ENCODE results near the gene CIRBP.

The CIRBP gene

DNA sequence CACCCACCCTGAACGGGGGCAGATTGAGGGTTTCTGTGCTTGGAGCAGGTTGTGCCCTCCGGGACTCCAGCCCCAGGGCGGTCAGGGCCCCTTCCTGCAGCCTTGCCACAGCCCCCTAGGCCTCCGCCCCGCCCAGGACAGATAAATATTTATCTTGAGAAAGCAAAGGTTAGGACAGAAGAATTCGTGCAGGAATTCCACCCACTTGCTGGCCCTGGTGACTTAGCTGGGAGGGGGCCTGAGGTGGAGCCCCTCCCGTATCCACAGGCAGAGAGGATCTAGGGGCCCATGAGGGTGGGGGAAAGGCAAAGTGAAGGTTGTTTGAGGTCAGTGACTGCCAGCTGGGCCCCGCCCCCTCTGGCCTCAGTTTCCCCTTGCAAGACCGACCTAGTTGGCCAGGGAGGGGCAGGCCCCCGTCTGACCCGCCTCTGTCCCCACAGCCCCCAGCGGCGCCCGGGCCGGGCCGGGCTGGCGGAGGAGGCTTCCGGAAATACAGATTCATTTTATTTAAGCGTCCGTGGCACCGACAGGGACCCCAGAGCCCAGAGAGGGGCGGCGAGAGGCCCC is 15.5 kb upstream of the CIRBP start:
- no peak for TF ChIP-seq GATA3 (IDR thresholded peaks at IDR 0.05; ENCODE audit: low read depth, low read length)
- TF ChIP-seq GATA2 (IDR thresholded peaks at IDR 0.05; ENCODE audit: low read depth, low read length), result no peak

DNA sequence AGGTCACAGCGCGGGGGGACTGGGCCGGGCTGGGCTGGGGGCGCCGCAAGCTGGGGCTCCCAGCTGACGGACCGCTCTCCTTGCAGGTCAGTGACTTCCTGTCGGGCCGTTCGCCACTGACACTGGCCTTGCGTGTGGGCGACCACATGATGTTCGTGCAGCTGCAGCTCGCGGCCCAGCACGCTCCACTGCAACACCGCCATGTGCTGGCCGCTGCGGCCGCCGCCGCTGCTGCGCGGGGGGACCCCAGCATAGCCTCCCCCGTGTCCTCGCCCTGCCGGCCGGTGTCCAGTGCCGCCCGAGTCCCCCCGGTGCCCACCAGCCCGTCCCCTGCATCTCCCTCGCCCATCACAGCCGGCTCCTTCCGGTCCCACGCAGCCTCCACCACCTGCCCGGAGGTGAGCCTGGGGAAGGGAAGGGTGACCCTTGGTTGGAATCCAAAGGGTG is 15.0 kb upstream of the CIRBP start:
- TF ChIP-seq GATA3 (IDR thresholded peaks at IDR 0.05; ENCODE audit: low read depth, low read length), result no peak
- no peak for TF ChIP-seq GATA2 (IDR thresholded peaks at IDR 0.05; ENCODE audit: low read depth, low read length)

DNA sequence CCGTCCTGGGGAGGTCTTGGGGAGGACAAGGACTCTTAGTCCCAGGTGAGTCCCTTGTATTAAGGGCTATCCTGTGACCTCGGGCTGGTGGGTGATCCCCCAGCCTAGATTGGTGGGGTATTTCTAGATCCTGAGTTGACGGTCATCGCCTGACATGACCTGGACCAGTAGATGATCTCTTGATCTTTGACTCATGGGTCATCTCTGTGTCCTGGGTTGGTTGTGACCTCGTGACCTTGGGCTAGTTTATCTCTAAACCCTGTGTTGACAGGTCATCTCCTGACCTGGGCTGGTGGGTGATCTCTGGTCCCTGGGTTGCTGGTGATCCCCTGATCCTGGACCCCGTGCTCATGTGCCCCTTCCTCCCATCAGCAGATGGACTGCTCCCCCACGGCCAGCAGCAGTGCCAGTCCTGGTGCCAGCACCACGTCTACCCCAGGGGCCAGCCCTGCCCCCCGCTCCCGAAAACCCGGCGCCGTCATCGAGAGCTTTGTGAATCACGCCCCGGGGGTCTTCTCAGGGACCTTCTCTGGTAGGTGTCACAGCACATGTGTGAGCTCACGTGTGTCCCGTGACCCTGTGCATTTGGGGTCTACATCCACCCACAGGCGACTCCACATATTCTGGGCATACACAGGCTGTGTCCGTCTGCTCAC is 14.5 kb upstream of the CIRBP start:
- TF ChIP-seq GATA2 (IDR thresholded peaks at IDR 0.05; ENCODE audit: low read depth, low read length) (no peak), GATA3 (IDR thresholded peaks at IDR 0.05; ENCODE audit: low read depth, low read length) (no peak)

DNA sequence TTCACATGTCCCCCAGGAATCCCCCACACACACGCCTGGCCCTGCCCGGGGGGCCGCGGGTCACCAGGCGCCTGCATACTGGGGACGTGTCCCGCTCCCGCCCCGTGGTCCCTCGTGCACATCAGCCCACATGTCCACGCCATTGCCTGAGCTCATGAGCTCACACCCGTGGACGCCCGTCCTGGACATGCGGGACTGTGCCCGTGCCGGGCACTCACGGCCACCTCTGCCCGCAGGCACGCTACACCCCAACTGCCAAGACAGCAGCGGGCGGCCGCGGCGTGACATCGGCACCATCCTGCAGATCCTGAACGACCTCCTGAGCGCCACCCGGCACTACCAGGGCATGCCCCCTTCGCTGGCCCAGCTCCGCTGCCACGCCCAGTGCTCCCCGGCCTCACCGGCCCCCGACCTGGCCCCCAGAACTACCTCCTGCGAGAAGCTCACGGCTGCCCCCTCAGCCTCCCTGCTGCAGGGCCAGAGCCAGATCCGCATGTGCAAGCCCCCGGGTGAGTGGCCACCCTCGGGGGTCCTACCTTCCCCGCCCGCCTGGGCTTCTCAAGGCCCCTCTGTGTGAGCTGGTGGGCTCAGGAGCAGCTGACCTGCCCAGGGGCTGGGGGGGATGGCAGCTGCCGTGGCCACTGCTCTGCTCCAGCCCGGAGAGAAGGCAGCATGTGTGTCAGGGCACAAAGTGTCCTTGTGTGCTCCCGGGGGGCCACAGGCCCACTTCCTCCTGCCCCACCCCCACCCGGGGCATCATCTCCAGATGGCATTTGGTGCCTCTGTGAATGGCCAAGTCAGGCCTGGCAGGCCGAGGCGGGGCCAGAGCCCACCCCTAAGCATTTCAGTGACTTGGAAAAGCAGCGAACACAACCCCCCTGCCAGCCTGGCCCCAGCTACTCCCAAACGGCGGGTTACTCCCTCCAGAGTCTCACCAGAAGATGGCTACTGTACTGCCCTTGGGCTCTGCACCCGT is 13.7 kb upstream of the CIRBP start:
- no peak for TF ChIP-seq GATA2 (IDR thresholded peaks at IDR 0.05; ENCODE audit: low read depth, low read length)
- TF ChIP-seq GATA3 (IDR thresholded peaks at IDR 0.05; ENCODE audit: low read depth, low read length), result no peak

DNA sequence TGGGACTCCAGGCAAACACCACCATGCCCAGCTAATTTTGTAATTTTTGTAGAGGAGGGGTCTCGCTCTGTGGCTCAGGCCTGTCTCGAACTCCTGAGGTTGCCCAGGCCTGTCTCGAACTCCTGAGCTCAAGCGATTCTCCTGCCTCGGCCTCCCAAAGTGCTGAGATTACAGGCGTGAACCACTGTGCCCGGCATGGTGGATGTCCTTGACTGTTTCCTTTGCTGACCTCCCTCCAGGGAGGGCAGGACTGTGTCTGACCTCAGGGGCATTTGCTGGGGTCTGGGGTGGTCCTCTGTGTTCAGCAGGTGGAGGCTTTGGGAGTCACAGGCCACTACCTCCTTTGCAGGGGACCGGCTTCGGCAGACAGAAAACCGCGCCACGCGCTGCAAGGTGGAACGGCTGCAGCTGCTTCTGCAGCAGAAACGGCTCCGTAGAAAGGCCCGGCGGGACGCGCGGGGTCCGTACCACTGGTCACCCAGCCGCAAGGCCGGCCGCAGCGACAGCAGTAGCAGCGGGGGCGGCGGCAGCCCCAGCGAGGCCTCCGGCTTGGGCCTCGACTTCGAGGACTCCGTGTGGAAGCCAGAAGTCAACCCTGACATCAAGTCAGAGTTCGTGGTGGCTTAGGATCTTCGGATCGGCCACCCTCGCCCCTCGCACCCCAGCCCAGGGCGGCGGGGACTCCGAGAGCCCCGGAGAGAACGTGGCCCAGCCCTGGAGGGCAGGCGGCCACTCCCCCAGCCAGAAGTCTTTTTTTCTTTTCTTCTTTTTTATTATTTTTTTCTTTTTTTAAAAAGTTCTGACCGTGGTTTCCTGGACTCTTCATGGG is 12.3 kb upstream of the CIRBP start:
- TF ChIP-seq GATA2 (IDR thresholded peaks at IDR 0.05; ENCODE audit: low read depth, low read length), result no peak
- no peak for TF ChIP-seq GATA3 (IDR thresholded peaks at IDR 0.05; ENCODE audit: low read depth, low read length)

DNA sequence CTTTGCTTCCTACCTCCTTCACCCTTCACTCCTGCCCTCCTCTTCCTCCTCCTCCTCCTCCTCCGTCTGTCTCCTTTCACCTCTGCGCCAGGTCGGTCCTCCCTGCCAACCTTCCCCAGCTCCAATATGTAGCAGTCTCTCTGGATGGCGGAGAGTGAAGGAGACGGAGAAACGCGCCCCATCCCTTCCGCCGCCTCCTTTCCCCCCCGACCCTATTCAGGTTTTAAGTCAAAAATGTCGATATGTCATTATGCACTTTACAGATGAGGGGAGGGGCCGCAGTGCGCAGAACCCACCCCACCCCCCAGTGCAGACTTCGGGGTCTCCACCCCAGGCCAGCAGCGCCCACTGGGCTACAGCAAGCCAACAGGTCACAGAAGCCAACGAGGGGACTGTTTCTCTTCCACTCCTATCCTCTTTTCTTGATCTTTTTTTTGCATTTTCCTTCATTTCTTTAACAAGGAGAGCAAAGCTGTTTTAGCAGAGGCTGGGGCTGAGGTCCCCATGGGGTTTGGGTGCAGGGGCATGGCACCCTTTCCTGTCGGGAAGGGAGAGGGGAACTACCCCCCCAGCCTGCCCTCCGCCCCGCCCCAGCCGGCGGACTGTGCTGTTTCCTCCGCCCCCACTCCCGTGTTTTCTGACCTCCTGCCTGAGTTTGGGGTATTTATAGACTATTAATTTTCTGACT is 11.5 kb upstream of the CIRBP start:
- TF ChIP-seq GATA2 (IDR thresholded peaks at IDR 0.05; ENCODE audit: low read depth, low read length), result no peak

DNA sequence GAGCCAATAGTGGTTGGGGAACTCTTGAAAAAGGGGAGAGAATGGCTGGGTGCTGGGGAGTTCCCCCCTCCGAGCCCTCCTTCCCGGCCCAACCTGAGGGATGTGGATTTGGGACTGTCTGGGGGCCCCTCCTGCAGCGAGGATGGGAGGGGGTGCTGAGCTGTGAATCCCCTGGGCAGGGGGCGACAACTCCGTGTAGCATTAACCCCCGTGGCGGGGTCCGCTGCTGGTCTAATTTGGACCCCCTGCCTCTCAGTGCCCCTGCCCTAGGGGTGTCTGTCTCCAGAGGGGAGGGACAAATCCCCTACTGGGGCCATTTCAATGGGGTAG is 11.0 kb upstream of the CIRBP start:
- no peak for TF ChIP-seq GATA3 (IDR thresholded peaks at IDR 0.05; ENCODE audit: low read depth, low read length)
- TF ChIP-seq GATA2 (IDR thresholded peaks at IDR 0.05; ENCODE audit: low read depth, low read length), result no peak

DNA sequence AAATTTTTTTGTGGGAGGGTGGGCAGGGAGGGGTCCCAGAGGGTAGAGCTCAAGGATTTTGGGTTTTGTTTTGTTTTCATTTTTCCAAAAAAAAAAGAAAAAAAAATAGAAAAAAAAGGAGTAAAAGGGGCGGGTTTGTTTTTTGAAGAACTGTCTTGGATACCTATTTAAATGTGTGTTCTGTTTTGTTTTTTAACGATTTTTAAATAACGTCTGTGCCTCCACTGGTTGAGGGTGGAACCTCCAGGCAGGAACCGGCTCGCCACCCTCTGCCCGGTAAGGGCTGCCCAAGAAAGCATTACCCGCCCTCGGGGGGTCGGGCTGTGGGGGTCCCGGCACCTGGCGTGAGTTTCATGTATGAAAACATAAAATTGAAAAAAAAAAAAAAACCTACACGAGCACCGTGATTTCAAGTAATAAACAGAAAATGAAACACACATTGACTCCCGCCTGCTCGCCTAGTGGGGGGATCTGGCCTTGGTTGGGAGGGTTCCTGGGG is 10.4 kb upstream of the CIRBP start:
- TF ChIP-seq GATA3 (IDR thresholded peaks at IDR 0.05; ENCODE audit: low read depth, low read length) (no peak), GATA2 (IDR thresholded peaks at IDR 0.05; ENCODE audit: low read depth, low read length) (no peak)

DNA sequence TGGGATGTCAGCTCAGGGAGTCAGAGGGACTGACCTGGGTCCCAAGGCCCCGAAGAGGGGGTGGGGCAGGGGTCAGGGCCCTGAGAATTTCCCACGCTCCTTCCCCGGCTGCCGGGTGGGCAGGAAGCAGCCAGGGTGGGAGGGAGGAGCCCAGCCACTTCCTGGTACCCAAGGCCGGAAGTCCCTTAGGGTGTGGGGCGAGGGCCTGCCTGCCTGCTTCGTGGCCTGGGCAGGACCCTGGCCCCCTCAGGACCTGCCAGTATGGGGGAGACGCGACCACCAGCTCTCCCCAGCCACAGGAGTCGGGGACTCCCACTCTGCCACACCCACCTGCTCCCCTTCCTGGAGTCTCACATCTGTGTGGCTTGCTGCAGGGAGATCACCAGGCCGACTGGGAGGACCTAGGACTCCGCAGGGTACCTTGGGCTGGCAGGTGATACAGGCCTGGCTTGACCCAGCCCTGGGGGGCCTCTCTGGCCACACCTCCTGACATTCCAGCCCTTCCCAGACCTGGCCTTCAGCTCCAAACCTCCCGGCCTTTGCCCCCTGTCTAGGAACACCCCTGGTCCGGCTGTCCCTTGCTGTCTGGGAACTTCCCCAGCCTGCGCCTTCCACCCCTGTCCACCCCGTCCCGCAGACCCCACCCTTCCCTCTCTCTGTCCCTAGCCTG is 9.8 kb upstream of the CIRBP start:
- TF ChIP-seq GATA3 (IDR thresholded peaks at IDR 0.05; ENCODE audit: low read depth, low read length) (no peak), GATA2 (IDR thresholded peaks at IDR 0.05; ENCODE audit: low read depth, low read length) (no peak)

DNA sequence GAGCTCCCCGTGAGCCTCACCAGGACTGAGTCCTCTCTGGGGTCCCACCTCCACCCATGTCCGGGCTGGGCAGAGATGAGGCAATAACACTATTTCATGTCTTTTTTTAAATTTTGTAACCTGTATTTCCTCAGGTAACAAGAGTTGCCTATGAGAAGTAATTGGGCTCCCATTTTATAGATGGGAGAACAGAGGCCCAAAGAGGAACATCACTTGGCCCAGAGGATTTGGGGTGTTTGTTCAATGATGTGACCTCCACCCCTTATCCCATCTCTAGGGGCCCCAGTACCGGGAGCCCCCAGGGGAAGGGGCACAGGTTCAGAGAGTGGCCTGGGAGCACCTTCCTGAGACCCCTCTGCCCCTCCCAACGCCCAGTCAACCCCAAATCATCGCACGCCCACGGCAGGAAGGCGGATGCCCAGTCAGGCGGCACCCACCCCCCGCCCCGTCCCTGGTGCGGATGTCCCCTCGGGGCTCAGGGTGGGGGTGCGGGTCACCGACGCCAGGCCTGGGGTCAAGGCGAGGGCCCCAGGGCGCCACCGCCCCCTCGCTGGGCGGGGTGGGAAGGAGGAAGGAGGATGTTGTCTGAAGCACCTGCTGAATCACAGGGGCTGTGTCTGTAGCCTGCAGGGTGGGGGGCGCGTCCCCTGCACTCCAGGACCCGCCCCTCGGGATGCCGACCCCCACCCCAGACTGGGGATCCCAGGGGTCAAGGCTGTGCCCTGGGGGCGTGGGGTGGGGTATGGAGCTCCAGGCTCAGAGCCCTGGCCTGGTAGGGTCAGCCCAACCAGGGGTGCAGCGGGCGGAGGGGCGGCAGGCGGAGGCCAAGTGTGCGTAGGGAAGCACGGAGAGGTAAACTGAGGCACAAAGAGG is 9.0 kb upstream of the CIRBP start:
- TF ChIP-seq GATA2 (IDR thresholded peaks at IDR 0.05; ENCODE audit: low read depth, low read length), result no peak
- TF ChIP-seq GATA3 (IDR thresholded peaks at IDR 0.05; ENCODE audit: low read depth, low read length), result no peak

GRCh38 chr19:1260749-1261537 is 8.2 kb upstream of the CIRBP start:
- no peak for TF ChIP-seq GATA2 (IDR thresholded peaks at IDR 0.05; ENCODE audit: low read depth, low read length)
- no peak for TF ChIP-seq GATA3 (IDR thresholded peaks at IDR 0.05; ENCODE audit: low read depth, low read length)

Measured in SH-SY5Y (cell line).